ENCODE data around the gene INSYN2A. TPM values are rescaled to one million over a fixed set of nuclear protein-coding genes. Genes with fewer than 3 reads are reported as not detected.
A peak's percentile ranks its signal among the peaks of the same experiment; 100 is the strongest.

Gene INSYN2A
- total and polyA plus RNA-seq, 8 donors, result 0.18 to 4.4 (median 1.2) TPM; not detected in 3

DNA sequence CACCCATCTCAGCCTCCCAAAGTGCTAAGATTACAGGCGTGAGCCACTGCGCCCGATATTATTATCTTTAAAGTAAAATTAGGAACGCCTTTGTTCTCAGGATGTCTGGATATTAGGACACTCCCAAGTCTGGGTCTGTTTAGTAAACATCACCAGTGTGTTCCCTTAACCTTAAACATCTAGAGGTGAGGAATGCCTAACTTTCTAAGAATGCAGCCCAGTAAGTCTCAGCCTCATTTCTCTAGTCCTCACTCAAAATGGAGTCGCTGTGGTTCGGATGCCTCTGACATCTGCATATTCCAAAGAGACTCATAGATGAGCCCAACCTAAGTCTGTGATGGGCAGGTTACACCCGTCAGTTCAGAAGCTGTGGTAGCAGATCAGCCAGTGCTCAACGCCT lies 4.3 kb upstream of the INSYN2A start:
- TF ChIP-seq POLR2A (IDR thresholded peaks at IDR 0.05), result no peak
- TF ChIP-seq EP300 (IDR thresholded peaks at IDR 0.05), result no peak
- TF ChIP-seq, protein P1, sequence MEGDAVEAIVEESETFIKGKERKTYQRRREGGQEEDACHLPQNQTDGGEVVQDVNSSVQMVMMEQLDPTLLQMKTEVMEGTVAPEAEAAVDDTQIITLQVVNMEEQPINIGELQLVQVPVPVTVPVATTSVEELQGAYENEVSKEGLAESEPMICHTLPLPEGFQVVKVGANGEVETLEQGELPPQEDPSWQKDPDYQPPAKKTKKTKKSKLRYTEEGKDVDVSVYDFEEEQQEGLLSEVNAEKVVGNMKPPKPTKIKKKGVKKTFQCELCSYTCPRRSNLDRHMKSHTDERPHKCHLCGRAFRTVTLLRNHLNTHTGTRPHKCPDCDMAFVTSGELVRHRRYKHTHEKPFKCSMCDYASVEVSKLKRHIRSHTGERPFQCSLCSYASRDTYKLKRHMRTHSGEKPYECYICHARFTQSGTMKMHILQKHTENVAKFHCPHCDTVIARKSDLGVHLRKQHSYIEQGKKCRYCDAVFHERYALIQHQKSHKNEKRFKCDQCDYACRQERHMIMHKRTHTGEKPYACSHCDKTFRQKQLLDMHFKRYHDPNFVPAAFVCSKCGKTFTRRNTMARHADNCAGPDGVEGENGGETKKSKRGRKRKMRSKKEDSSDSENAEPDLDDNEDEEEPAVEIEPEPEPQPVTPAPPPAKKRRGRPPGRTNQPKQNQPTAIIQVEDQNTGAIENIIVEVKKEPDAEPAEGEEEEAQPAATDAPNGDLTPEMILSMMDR (IDR thresholded peaks at IDR 0.05), result no peak
- no peak for TF ChIP-seq POLR2AphosphoS5 (IDR thresholded peaks at IDR 0.05)
- Histone ChIP-seq H3K36me3 (peaks cover 0 to 11% (median 4%) of the 10 kb centered on the region in 4 donors), H3K4me3 (no peak overlapping the region), H3K4me1 (peaks cover 3 to 12% (median 7%) of the 10 kb centered on the region in 4 donors), H3K9me3 (no peaks in the 10 kb centered on the region), H3K27me3 (peaks cover 0 to 22% (median 4%) of the 10 kb centered on the region in 3 donors), H3K27ac (no peak overlapping the region)
- intact Hi-C loops (cut with DNase I; ENCODE audit: low total_unique reads), result no loop called here
- 94 to 99% (median 96%) methylated on average over 7 to 8 of the region's 8 CpGs for WGBS, 5 donors
- no peak for DNase-seq

DNA sequence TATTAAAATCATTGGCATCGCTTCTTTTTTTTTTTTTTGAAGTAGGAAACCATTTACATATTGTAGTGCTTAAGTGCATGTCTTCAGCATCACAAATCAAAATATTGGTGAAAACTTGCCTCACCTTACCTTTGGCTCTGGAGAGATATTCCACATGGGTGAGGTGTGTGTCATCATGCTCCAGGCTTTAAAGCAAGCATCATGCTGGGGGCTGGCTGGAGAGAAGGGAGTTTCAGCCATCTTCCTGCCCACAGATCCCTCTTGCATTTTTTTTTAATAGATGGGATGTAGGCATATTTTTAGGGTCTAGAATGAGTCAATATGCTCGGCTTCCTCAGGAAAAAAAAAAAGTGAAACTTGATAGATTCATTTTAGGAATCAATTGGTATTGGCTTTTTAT lies 2.3 kb upstream of the INSYN2A start:
- Histone ChIP-seq H3K9me3 (no peaks in the 10 kb centered on the region), H3K36me3 (peaks cover 0 to 11% (median 4%) of the 10 kb centered on the region in 4 donors), H3K27me3 (peaks cover 0 to 40% (median 13%) of the 10 kb centered on the region in 3 donors), H3K27ac (no peak overlapping the region), H3K4me3 (no peak overlapping the region), H3K4me1 (peaks cover 16 to 25% (median 21%) of the 10 kb centered on the region in 4 donors)
- DNase-seq, result no peak
- intact Hi-C loops (cut with DNase I; ENCODE audit: low total_unique reads), result no loop called here
- WGBS, 5 donors, result 83 to 93% (median 90%) methylated on average over 2 of the region's 2 CpGs
- no peak for TF ChIP-seq EP300 (IDR thresholded peaks at IDR 0.05)
- TF ChIP-seq POLR2A (IDR thresholded peaks at IDR 0.05), result no peak

DNA sequence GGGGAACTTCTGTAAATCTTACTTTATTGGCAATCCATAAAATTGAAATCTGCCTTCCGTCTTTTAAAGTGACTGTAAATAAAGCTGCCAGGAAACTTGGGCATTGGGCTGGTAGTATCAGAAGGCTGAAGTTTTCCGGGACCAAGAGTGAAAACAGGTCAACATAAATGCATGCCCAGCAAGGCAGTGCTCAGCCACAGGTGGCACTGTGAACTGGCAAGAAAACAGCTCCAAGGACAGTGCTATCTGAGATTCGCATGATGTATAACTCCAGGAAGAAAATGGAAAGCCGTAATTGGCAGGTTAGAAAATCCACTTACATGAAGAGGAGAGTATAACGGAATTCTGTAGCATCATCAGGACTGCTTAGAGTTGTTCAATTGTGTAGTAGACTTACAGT lies 1.9 kb upstream of the INSYN2A start:
- DNase-seq, result no peak
- no peak overlapping the region for H3K27ac ChIP-seq
- peaks cover 16 to 27% (median 22%) of the 10 kb centered on the region in 4 donors for H3K4me1 ChIP-seq
- WGBS, 5 donors, result 85 to 90% (median 89%) methylated on average over 5 of the region's 5 CpGs
- H3K27me3 ChIP-seq, result peaks cover 0 to 44% (median 13%) of the 10 kb centered on the region in 3 donors
- H3K4me3 ChIP-seq, result no peak overlapping the region
- intact Hi-C loops (cut with DNase I; ENCODE audit: low total_unique reads), result no loop called here
- no peaks in the 10 kb centered on the region for H3K9me3 ChIP-seq
- TF ChIP-seq POLR2A (IDR thresholded peaks at IDR 0.05) (no peak), POLR2AphosphoS5 (IDR thresholded peaks at IDR 0.05) (no peak), EP300 (IDR thresholded peaks at IDR 0.05) (no peak)
- TF ChIP-seq, protein P1 (IDR thresholded peaks at IDR 0.05), result no peak
- H3K36me3 ChIP-seq, result peaks cover 0 to 11% (median 4%) of the 10 kb centered on the region in 4 donors

DNA sequence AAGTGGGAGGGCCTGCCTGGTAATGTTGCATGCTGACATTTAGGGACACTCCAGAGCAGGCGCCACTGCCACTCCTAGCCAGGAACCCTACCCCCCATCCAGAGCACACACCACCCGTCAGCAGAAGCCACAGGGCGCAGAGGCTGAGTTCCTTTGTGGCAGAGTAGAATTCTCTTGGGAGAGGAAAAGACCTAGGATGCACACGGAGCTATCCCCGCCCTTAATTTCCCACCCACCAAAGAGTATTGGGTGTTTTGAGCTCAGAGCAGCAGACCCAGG lies 702 bp upstream of the INSYN2A start:
- H3K4me3 ChIP-seq, result peak overlapping the region in 1 of 4 donors; percentile 44
- TF ChIP-seq EP300 (IDR thresholded peaks at IDR 0.05) (no peak), POLR2AphosphoS5 (IDR thresholded peaks at IDR 0.05) (no peak)
- H3K36me3 ChIP-seq, result peaks cover 0 to 8% (median 3%) of the 10 kb centered on the region in 4 donors
- H3K9me3 ChIP-seq, result no peaks in the 10 kb centered on the region
- no peak overlapping the region for H3K27ac ChIP-seq
- DNase-seq, result no peak
- peaks cover 16 to 27% (median 22%) of the 10 kb centered on the region in 4 donors for H3K4me1 ChIP-seq
- 60 to 76% (median 75%) methylated on average over 5 of the region's 5 CpGs for WGBS, 5 donors
- peaks cover 0 to 47% (median 13%) of the 10 kb centered on the region in 3 donors for H3K27me3 ChIP-seq
- intact Hi-C loops (cut with DNase I; ENCODE audit: low total_unique reads), result no loop called here

DNA sequence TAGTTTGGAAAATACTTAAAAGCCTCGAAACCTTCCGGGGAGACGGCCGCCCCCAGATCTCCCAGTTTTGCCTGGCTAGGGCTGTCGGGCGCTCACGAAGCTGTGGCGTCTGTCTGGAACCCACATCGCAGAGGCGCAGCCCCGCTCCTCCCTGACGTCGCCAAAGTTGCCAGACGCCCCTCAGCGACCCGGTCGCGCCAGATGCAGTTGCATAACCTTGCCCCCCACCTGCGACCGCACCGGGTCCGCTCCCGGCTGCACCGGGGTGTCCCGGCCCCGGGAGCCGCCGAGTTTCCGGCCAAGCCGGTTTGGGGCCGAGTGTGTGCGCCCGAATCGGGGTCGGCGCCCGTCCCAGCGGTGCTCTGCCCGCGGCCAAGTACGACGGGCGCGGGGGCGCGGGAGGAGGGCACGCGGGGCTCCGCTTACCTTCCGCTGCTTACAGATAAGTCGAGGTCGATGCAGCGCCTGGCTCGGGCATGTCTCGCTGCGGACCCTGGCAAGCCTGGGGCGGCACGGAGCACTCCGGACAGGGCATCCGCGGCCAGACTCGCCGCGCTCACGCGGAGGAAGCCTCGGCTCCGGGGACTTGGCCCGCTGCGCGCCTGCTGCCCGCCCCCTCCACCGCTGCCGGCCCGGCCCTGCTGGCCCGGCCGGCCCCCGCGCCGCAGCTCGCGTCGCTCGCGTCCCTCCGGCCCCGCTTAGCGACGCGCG lies 665 bp downstream of the INSYN2A start:
- Histone ChIP-seq H3K9me3 (no peaks in the 10 kb centered on the region), H3K36me3 (peaks cover 0 to 8% (median 3%) of the 10 kb centered on the region in 4 donors), H3K27me3 (peaks cover 0 to 47% (median 13%) of the 10 kb centered on the region in 3 donors), H3K27ac (peak overlapping the region in 2 of 5 donors; percentile 20 to 34), H3K4me3 (peak overlapping the region; percentile 41 to 57 (median 48)), H3K4me1 (peaks cover 16 to 27% (median 22%) of the 10 kb centered on the region in 4 donors)
- DNase-seq, result peak in 1 of 2 donors; percentile 41
- WGBS, 5 donors, result 1 to 2% (median 2%) methylated on average over 23 to 91 of the region's 91 CpGs
- no peak for TF ChIP-seq POLR2AphosphoS5 (IDR thresholded peaks at IDR 0.05)
- TF ChIP-seq EP300 (IDR thresholded peaks at IDR 0.05), result no peak
- TF ChIP-seq, protein P1 (IDR thresholded peaks at IDR 0.05), result no peak
- TF ChIP-seq POLR2A (IDR thresholded peaks at IDR 0.05), result no peak
- intact Hi-C loops (cut with DNase I; ENCODE audit: low total_unique reads), result no loop called here

Data from stomach (tissue), 9 donors.